Right atrium auricular region (tissue), 2 donors: Measurements from ENCODE around the gene SFXN4. TPM values are rescaled to one million over a fixed set of nuclear protein-coding genes. Genes with fewer than 3 reads are reported as not detected.

ENCODE experiments used
- DNase-seq: peaks from one replicate; pipeline ENCODE4 v3.0.0-alpha.2; 2019; ENCODE audit warnings: low spot score
- H3K27ac ChIP-seq, 2 donors: fragments of 200-600 bp; sonication (generic); 1 replicate in 1 of 2; 2 replicates in 1 of 2; pipeline ENCODE4 v1.5.1; 2016 to 2019
- H3K27me3 ChIP-seq, 2 donors: fragments of 200-600 bp; sonication (generic); one replicate each; pipeline versions ENCODE4 v1.5.1 to v1.6.0; 2017 to 2019
- H3K36me3 ChIP-seq: fragments of 200-600 bp; sonication (generic); one replicate; pipeline ENCODE4 v1.5.1; 2016
- H3K4me1 ChIP-seq, 2 donors: fragments of 200-600 bp; sonication (generic); one replicate each; pipeline versions ENCODE4 v1.5.1 to v1.6.0; 2017 to 2019
- H3K4me3 ChIP-seq, 2 donors: fragments of 200-600 bp; sonication (generic); 1 replicate in 1 of 2; 2 replicates in 1 of 2; pipeline ENCODE4 v1.5.1; 2017 to 2019; ENCODE audit warnings: mild to moderate bottlenecking in 1 of 2, moderate library complexity in 1 of 2
- H3K9me3 ChIP-seq, 2 donors: fragments of 200-600 bp; sonication (generic); one replicate each; pipeline ENCODE4 v1.5.1; 2019
- total RNA-seq, 2 donors: library from RNA; depleted of rRNA; stranded (reverse); fragments of >200 nt; gene quantifications; one replicate each; pipeline ENCODE4 v1.1.0, GENCODE V29; 2016
- TF ChIP-seq, protein P1 (sequence below), 2 donors: fragments of 200-600 bp; sonication (generic); IDR thresholded peaks; one replicate each; pipeline ENCODE4 v1.5.1; 2019; ENCODE audit warnings: antibody characterized with exemption in 2 of 2

The SFXN4 gene
- total RNA-seq, 2 donors from 2014 or later = 31.3 to 49.6 TPM

DNA sequence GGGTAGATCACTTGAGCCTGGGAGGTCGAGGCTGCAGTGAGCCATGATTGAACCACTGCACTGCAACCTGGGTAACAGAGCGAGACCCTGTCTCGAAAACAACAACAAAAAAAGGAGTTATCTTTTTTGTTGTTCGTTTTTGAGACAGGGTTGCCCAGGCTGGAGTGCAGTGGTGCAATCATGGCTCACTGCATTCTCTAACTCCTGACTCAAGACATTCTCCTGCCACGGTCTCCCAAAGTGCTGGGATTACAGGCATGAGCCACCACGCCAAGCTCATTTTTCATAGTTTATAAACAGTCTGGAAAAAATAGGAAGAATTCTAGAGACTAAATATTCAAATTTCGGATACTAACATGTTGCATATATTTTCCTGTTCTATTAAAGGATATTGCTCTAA, 29.4 kb downstream of the SFXN4 start:
- Histone ChIP-seq H3K4me3 (no peak overlapping the region), H3K9me3 (no peaks in the 10 kb centered on the region), H3K27me3 (no peaks in the 10 kb centered on the region), H3K36me3 (peaks cover 26% of the 10 kb centered on the region), H3K27ac (no peak overlapping the region), H3K4me1 (no peaks in the 10 kb centered on the region)
- no peak for DNase-seq
- TF ChIP-seq, protein P1, sequence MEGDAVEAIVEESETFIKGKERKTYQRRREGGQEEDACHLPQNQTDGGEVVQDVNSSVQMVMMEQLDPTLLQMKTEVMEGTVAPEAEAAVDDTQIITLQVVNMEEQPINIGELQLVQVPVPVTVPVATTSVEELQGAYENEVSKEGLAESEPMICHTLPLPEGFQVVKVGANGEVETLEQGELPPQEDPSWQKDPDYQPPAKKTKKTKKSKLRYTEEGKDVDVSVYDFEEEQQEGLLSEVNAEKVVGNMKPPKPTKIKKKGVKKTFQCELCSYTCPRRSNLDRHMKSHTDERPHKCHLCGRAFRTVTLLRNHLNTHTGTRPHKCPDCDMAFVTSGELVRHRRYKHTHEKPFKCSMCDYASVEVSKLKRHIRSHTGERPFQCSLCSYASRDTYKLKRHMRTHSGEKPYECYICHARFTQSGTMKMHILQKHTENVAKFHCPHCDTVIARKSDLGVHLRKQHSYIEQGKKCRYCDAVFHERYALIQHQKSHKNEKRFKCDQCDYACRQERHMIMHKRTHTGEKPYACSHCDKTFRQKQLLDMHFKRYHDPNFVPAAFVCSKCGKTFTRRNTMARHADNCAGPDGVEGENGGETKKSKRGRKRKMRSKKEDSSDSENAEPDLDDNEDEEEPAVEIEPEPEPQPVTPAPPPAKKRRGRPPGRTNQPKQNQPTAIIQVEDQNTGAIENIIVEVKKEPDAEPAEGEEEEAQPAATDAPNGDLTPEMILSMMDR (IDR thresholded peaks at IDR 0.05) = no peak

- TF ChIP-seq, protein P1 (IDR thresholded peaks at IDR 0.05) = no peak
- no peaks in the 10 kb centered on the region for H3K9me3 ChIP-seq
- no peaks in the 10 kb centered on the region for H3K27me3 ChIP-seq
- H3K36me3 ChIP-seq = peaks cover 21% of the 10 kb centered on the region
- no peak overlapping the region for H3K27ac ChIP-seq
- no peak overlapping the region for H3K4me3 ChIP-seq
- H3K4me1 ChIP-seq = no peaks in the 10 kb centered on the region
- no peak for DNase-seq
These were observed 30.0 kb downstream of the SFXN4 start for GRCh38 chr10:119135513-119135881.

DNA sequence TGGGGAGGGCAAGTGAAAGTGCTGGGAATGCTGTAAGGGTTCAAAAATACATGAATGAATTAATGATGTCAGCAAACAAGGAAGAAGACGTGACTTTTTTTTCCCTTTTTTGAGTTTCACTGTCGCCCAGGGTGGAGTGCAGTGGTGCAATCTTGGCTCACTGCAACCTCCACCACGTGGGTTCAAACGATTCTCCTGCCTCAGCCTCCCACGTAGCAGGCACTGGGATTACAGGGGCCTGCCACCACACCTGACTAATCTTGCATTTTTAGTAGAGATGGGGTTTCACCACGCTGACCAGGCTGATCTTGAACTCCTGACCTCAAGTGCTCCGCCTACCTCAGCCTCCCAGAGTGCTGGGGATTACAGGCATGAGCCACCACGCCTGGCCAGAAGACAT, 31.6 kb downstream of the SFXN4 start:
- TF ChIP-seq, protein P1 (IDR thresholded peaks at IDR 0.05) = no peak
- no peak overlapping the region for H3K4me3 ChIP-seq
- H3K27me3 ChIP-seq = no peaks in the 10 kb centered on the region
- peaks cover 18% of the 10 kb centered on the region for H3K36me3 ChIP-seq
- no peaks in the 10 kb centered on the region for H3K4me1 ChIP-seq
- no peak overlapping the region for H3K27ac ChIP-seq
- no peak for DNase-seq
- no peaks in the 10 kb centered on the region for H3K9me3 ChIP-seq

- no peak for DNase-seq
- Histone ChIP-seq H3K36me3 (peaks cover 21% of the 10 kb centered on the region), H3K9me3 (no peaks in the 10 kb centered on the region), H3K27me3 (no peaks in the 10 kb centered on the region), H3K27ac (no peak overlapping the region), H3K4me3 (no peak overlapping the region), H3K4me1 (no peaks in the 10 kb centered on the region)
- TF ChIP-seq, protein P1 (IDR thresholded peaks at IDR 0.05) = no peak
These were observed 32.8 kb downstream of the SFXN4 start for GRCh38 chr10:119132521-119133345.

GRCh38 chr10:119131512-119132240, 33.8 kb downstream of the SFXN4 start:
- TF ChIP-seq, protein P1 (IDR thresholded peaks at IDR 0.05) = no peak
- Histone ChIP-seq H3K27ac (peak overlapping the region; percentile 52 to 67), H3K4me1 (no peaks in the 10 kb centered on the region), H3K9me3 (no peaks in the 10 kb centered on the region), H3K4me3 (peak overlapping the region; percentile 8 to 40), H3K36me3 (peaks cover 21% of the 10 kb centered on the region), H3K27me3 (no peaks in the 10 kb centered on the region)
- no peak for DNase-seq
